Mesenchymal stem cell (in vitro differentiated cells and primary cell): Measurements from ENCODE around the gene DIP2C.

Experiments
- DNase-seq: peaks from one replicate; pipeline ENCODE4 v3.0.0-alpha.2; 2013
- H2AFZ ChIP-seq: one replicate; pipeline ENCODE4 v1.6.1; 2013; ENCODE audit warnings: low read depth, mild to moderate bottlenecking, control low read depth, inconsistent platforms, low read length, moderate library complexity
- H2AK5ac ChIP-seq: 2 replicates; pipeline ENCODE4 v1.6.1; 2013; ENCODE audit warnings: low read length, moderate library complexity, mild to moderate bottlenecking, inconsistent platforms; ENCODE audit not compliant: severe bottlenecking
- H2BK120ac ChIP-seq: one replicate; pipeline ENCODE4 v1.6.1; 2013; ENCODE audit warnings: low read depth, mild to moderate bottlenecking, inconsistent platforms, low read length, moderate library complexity
- H2BK12ac ChIP-seq, 2 experiments: one replicate each; pipeline ENCODE4 v1.6.1; 2013; ENCODE audit warnings: inconsistent platforms in 2 of 2, low read length in 2 of 2, mild to moderate bottlenecking in 2 of 2, moderate library complexity in 2 of 2, control low read depth in 1 of 2
- H2BK15ac ChIP-seq: one replicate; pipeline ENCODE4 v1.6.1; 2013; ENCODE audit warnings: mild to moderate bottlenecking, low read depth, inconsistent platforms; ENCODE audit not compliant: poor library complexity, severe bottlenecking
- H2BK5ac ChIP-seq: 2 replicates; pipeline ENCODE4 v1.6.1; 2013; ENCODE audit warnings: low read depth, mild to moderate bottlenecking, low read length, control low read depth, inconsistent platforms; ENCODE audit not compliant: poor library complexity, severe bottlenecking
- H3K14ac ChIP-seq, 2 experiments: one replicate each; pipeline ENCODE4 v1.6.1; 2013; ENCODE audit warnings: inconsistent platforms in 2 of 2, low read length in 2 of 2, control low read depth in 1 of 2, mild to moderate bottlenecking in 1 of 2, moderate library complexity in 1 of 2
- H3K18ac ChIP-seq, 2 experiments: one replicate each; pipeline ENCODE4 v1.6.1; 2013; ENCODE audit warnings: inconsistent platforms in 2 of 2, low read length in 2 of 2, control low read depth in 1 of 2, low read depth in 1 of 2, mild to moderate bottlenecking in 1 of 2
- H3K23ac ChIP-seq, 2 experiments: one replicate each; pipeline ENCODE4 v1.6.1; 2013; ENCODE audit warnings: inconsistent platforms in 2 of 2, low read length in 2 of 2, mild to moderate bottlenecking in 2 of 2, moderate library complexity in 2 of 2, control low read depth in 1 of 2
- H3K27ac ChIP-seq: 2 replicates; pipeline ENCODE4 v1.5.1; 2013; ENCODE audit warnings: mild to moderate bottlenecking, moderate library complexity, low read length, control low read depth, inconsistent platforms; ENCODE audit not compliant: poor library complexity, severe bottlenecking
- H3K27me3 ChIP-seq, 2 experiments: 2 replicates each; pipeline versions ENCODE4 v1.6.1 to v1.7.0; 2013; ENCODE audit warnings: low read length in 2 of 2, mild to moderate bottlenecking in 2 of 2, moderate library complexity in 2 of 2, control low read depth in 1 of 2, inconsistent platforms in 1 of 2; ENCODE audit not compliant: control insufficient read depth in 1 of 2, insufficient read depth in 1 of 2
- H3K36me3 ChIP-seq, 2 experiments: 2 replicates each; pipeline versions ENCODE4 v1.6.1 to v1.7.0; 2013; ENCODE audit warnings: low read length in 2 of 2, control low read depth in 1 of 2, inconsistent platforms in 1 of 2, low read depth in 1 of 2, mild to moderate bottlenecking in 1 of 2; ENCODE audit not compliant: insufficient read depth in 2 of 2, control insufficient read depth in 1 of 2
- H3K4ac ChIP-seq, 2 experiments: one replicate each; pipeline ENCODE4 v1.6.1; 2013; ENCODE audit warnings: inconsistent platforms in 2 of 2, low read length in 2 of 2, mild to moderate bottlenecking in 2 of 2, moderate library complexity in 2 of 2, control low read depth in 1 of 2, low read depth in 1 of 2
- H3K4me1 ChIP-seq: 2 replicates; pipeline ENCODE4 v1.6.1; 2013; ENCODE audit warnings: low read depth, low read length, control low read depth; ENCODE audit not compliant: control insufficient read depth, insufficient read depth
- H3K4me2 ChIP-seq: 2 replicates; pipeline ENCODE4 v1.6.1; 2013; ENCODE audit warnings: low read length, mild to moderate bottlenecking, inconsistent platforms; ENCODE audit not compliant: poor library complexity, severe bottlenecking
- H3K4me3 ChIP-seq, 2 experiments: 2 replicates each; pipeline versions ENCODE4 v1.5.1 to v1.7.0; 2013; ENCODE audit warnings: low read length in 2 of 2, mild to moderate bottlenecking in 2 of 2, control low read depth in 1 of 2, low read depth in 1 of 2; ENCODE audit not compliant: insufficient read depth in 1 of 2
- H3K79me1 ChIP-seq: replicated peaks from 2 replicates; pipeline ENCODE4 v1.6.1; 2013; ENCODE audit warnings: mild to moderate bottlenecking, control low read depth, low read length, inconsistent platforms; ENCODE audit not compliant: poor library complexity, severe bottlenecking
- H3K9ac ChIP-seq: 2 replicates; pipeline ENCODE4 v1.7.0; 2013; ENCODE audit warnings: mild to moderate bottlenecking, low read length, moderate library complexity
- H3K9me3 ChIP-seq: 2 replicates; pipeline ENCODE4 v1.7.0; 2013; ENCODE audit warnings: mild to moderate bottlenecking, low read length; ENCODE audit not compliant: control insufficient read depth
- H4K8ac ChIP-seq: one replicate; pipeline ENCODE4 v1.6.1; 2013; ENCODE audit warnings: inconsistent platforms, mild to moderate bottlenecking, low read length, moderate library complexity
- H4K91ac ChIP-seq: one replicate; pipeline ENCODE4 v1.6.1; 2013; ENCODE audit warnings: mild to moderate bottlenecking, low read length, inconsistent platforms
- WGBS: methylation state at CpG from one replicate; pipeline ENCODE4 v1.1.7; 2013; ENCODE audit warnings: mixed read lengths; 5-methylcytosine and 5-hydroxymethylcytosine counted together

Gene DIP2C

DNA sequence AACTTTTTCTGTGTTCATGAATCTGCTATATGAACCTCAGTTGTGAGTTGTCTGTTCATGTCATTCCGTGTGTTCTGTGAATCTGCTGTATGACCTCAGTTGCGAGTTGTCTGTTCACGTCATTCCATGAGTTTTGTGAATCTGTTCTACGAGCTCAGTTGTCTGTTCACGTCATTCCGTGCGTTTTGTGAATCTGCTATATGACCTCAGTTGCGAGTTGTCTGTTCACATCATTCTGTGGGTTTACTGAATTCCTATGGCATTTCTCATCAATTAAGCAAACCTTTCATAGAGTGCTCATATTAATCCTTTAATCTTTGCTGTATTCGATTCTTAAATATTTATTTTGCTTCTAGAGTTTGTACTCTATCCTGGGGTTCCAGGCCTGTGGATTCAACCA is 150.6 kb downstream of the DIP2C start:
- no peak overlapping the region for H3K9ac ChIP-seq
- 72% methylated on average over 8 of the region's 9 CpGs for WGBS
- no peak overlapping the region for H2BK120ac ChIP-seq
- H3K23ac ChIP-seq = no peak overlapping the region
- H3K4me1 ChIP-seq = peaks cover 23% of the 10 kb centered on the region
- H3K9me3 ChIP-seq = no peaks in the 10 kb centered on the region
- peaks cover 0 to 2% of the 10 kb centered on the region in 2 experiments for H3K36me3 ChIP-seq
- no peak overlapping the region for H3K4me3 ChIP-seq
- H3K79me1 ChIP-seq = peaks cover 50% of the 10 kb centered on the region
- no peak overlapping the region for H2AK5ac ChIP-seq
- no peaks in the 10 kb centered on the region for H3K27me3 ChIP-seq
- H3K4ac ChIP-seq = no peak overlapping the region
- H3K14ac ChIP-seq = no peak overlapping the region
- H2AFZ ChIP-seq = no peak overlapping the region
- no peak overlapping the region for H2BK5ac ChIP-seq
- no peak overlapping the region for H2BK12ac ChIP-seq
- H4K8ac ChIP-seq = no peak overlapping the region
- peak; percentile 81 for DNase-seq
- H2BK15ac ChIP-seq = no peak overlapping the region
- no peak overlapping the region for H3K4me2 ChIP-seq
- no peak overlapping the region for H3K18ac ChIP-seq
- no peak overlapping the region for H3K27ac ChIP-seq
- H4K91ac ChIP-seq = no peak overlapping the region

DNA sequence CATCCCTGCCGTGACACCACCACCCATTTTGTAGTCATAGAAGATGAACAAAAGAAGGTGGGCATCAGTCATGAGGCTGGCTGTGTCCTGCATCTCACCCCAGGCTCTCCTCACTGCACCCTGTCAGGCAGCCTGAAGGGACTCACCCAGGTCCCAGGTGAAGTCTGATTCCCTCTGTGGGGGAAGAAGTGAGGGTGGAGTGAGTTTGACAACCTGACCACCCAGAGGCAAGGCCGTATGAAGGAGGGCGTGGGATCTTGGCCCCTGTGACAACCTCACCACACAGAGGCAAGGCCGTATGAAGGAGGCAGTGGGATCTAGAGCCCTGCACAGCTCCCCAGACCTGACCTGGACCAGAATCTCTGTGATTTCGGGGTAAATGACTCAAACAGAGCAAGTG is 152.5 kb downstream of the DIP2C start:
- Histone ChIP-seq H3K9ac (no peak overlapping the region), H3K27me3 (no peaks in the 10 kb centered on the region), H4K8ac (no peak overlapping the region), H2BK5ac (no peak overlapping the region), H3K14ac (no peak overlapping the region), H3K79me1 (peaks cover 51% of the 10 kb centered on the region), H3K4me2 (no peak overlapping the region), H3K36me3 (no peaks in the 10 kb centered on the region), H3K4ac (no peak overlapping the region), H3K9me3 (no peaks in the 10 kb centered on the region), H3K27ac (no peak overlapping the region), H2BK12ac (no peak overlapping the region), H3K4me1 (peaks cover 21% of the 10 kb centered on the region), H2BK120ac (no peak overlapping the region), H3K4me3 (no peak overlapping the region), H2AFZ (no peak overlapping the region), H2AK5ac (no peak overlapping the region), H3K23ac (no peak overlapping the region), H3K18ac (no peak overlapping the region), H4K91ac (no peak overlapping the region), H2BK15ac (no peak overlapping the region)
- DNase-seq = no peak
- 94% methylated on average over 5 of the region's 5 CpGs for WGBS

DNA sequence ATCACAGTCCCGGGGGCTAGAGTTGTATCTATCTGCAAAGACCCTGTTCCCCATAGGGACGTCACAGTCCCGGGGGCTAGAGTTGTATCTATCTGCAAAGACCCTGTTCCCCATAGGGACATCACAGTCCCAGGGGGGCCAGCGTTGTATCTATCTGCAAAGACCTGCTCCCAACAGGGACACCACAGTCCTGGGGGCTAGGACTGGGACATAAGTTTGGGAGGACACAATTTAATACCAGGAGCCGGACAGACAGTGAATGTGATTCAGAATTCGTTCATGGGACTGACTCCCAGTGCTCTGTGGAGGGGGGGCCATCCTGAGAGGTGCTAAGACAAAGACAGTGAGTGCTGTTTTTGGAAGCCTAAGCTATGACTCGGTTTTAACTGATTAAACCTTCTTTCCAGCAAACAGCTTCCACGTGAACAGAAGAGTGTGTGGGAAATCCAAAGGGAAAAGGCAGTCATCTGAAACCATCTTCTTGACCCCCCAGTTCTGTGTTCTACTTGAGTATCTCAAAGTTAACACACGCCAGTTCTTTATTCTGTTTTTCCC is 153.0 kb downstream of the DIP2C start:
- H2AK5ac ChIP-seq = no peak overlapping the region
- 89% methylated on average over 8 of the region's 9 CpGs for WGBS

DNA sequence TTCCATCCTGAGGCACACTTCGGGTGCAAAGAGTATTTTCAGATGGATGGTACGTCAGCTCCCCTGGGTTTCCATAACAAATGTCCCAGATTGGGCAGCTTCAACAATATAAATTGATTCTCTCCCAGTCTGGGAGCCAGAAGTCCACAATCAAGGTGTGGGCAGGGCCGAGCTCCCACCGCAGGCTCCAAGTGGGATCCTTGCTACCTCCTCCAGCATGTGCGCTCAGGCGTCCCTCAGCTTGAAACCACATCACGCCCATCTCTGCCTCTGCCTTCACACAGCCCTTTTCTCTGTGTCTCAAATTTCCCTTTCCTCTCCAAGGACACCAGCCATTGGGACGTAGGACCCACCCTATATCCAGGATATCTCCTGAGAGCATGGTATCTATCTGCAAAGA is 153.5 kb downstream of the DIP2C start:
- H3K23ac ChIP-seq = no peak overlapping the region
- no peaks in the 10 kb centered on the region for H3K27me3 ChIP-seq
- no peak overlapping the region for H3K9ac ChIP-seq
- WGBS = 95% methylated on average over 8 of the region's 8 CpGs
- no peaks in the 10 kb centered on the region for H3K36me3 ChIP-seq
- peaks cover 50% of the 10 kb centered on the region for H3K79me1 ChIP-seq
- H3K27ac ChIP-seq = no peak overlapping the region
- no peak overlapping the region for H3K4me3 ChIP-seq
- no peak overlapping the region for H2AK5ac ChIP-seq
- no peak overlapping the region for H2BK12ac ChIP-seq
- no peak overlapping the region for H3K14ac ChIP-seq
- H3K4ac ChIP-seq = no peak overlapping the region
- peaks cover 16% of the 10 kb centered on the region for H3K4me1 ChIP-seq
- no peak overlapping the region for H3K18ac ChIP-seq
- no peak overlapping the region for H2AFZ ChIP-seq
- no peak overlapping the region for H2BK5ac ChIP-seq
- DNase-seq = no peak
- H4K8ac ChIP-seq = no peak overlapping the region
- no peak overlapping the region for H3K4me2 ChIP-seq
- no peak overlapping the region for H4K91ac ChIP-seq
- H2BK120ac ChIP-seq = no peak overlapping the region
- H2BK15ac ChIP-seq = no peak overlapping the region
- H3K9me3 ChIP-seq = no peaks in the 10 kb centered on the region

More for the DNA sequence above, 153.0 kb downstream of the DIP2C start:
- H3K14ac ChIP-seq = no peak overlapping the region
- no peaks in the 10 kb centered on the region for H3K9me3 ChIP-seq
- no peak overlapping the region for H2BK5ac ChIP-seq
- no peak overlapping the region for H2AFZ ChIP-seq
- no peak overlapping the region for H4K8ac ChIP-seq
- no peak overlapping the region for H3K4ac ChIP-seq
- H3K4me2 ChIP-seq = no peak overlapping the region
- H2BK12ac ChIP-seq = no peak overlapping the region
- no peak overlapping the region for H4K91ac ChIP-seq
- no peak overlapping the region for H3K27ac ChIP-seq
- H3K79me1 ChIP-seq = peaks cover 49% of the 10 kb centered on the region
- H3K27me3 ChIP-seq = no peaks in the 10 kb centered on the region
- no peaks in the 10 kb centered on the region for H3K36me3 ChIP-seq
- DNase-seq = no peak
- H2BK15ac ChIP-seq = no peak overlapping the region
- no peak overlapping the region for H3K4me3 ChIP-seq
- no peak overlapping the region for H3K9ac ChIP-seq
- H3K4me1 ChIP-seq = peaks cover 16% of the 10 kb centered on the region
- no peak overlapping the region for H3K18ac ChIP-seq
- no peak overlapping the region for H3K23ac ChIP-seq
- no peak overlapping the region for H2BK120ac ChIP-seq
